ENCODE results near the gene CEACAM6.

- TF ChIP-seq POLR2A (IDR thresholded peaks at IDR 0.05) (no peak), CTCF (IDR thresholded peaks at IDR 0.05 in 8 of 11, conservative IDR thresholded peaks at IDR 0.05 in 3 of 11) (no peak), POLR2AphosphoS5 (IDR thresholded peaks at IDR 0.05) (no peak)
Measured at GRCh38 chr19:41711376-41712261, 43.7 kb upstream of the CEACAM6 start.

All from spleen (tissue), 7 donors.